ENCODE measurements around the gene THAP5.
"Not testable (repeated sequence)": the region's sequence is repeated elsewhere in the genome, so short reads cannot be mapped to it uniquely, and the experiment has no call there.

Gene THAP5

DNA sequence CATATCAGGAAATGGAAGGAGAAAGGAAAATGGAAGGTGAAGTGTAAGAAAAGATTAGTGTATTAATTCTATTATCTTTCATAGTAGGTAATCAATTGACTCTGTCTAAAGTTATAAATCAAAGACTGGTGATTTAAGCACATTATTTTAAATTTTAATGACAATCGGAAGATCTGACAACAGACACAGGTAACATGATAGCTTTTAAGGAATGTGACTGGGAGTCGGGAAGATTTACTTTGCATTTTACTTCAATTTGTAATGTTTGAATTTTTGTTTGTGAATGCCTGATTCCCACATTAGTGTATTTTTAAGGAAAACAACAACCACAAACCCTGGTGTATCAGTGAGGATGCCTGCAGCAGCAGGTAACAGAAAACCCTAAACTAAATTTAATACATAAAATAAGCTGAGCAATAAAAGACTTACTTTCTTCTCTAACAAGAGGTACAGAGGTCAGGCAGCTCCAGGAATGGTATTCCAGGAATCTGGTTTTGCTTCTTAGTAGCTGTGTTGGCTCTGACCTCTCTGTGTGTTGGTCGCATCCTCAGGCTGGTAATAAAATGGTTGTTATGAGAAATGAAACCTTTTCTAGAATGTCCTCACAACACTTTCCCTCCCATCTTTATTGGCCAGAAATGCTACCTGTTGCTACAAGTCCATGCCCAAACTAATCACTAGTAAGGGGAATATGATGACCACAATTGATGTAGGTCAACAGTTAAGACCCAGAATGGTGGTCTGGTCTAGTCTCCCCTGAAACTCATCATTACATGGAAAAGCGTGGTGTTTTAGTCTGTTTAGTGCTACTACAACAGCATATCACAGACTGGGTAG lies 12.4 kb upstream of the THAP5 start:
- DNase-seq, result no peak

DNA sequence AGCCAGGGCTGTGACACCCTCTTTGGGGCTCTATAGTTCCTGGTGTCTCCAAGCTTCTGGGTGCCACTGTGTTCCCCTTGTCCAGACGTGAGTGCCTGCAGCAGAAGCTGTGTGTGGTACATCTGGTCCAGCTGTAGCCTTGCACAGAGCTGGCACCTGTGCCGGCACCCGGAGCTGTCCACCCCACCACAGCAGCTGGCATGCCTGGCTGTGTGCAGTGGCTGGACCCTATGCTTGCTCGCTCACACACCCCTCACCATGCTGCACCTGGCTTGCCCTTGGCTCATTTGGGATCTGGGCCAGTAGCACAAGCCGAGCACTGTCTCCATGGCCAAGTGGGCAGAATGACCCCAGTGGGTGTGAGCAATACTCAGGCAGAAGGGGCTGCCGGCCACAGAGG lies 10.8 kb upstream of the THAP5 start:
- no peak for DNase-seq

DNA sequence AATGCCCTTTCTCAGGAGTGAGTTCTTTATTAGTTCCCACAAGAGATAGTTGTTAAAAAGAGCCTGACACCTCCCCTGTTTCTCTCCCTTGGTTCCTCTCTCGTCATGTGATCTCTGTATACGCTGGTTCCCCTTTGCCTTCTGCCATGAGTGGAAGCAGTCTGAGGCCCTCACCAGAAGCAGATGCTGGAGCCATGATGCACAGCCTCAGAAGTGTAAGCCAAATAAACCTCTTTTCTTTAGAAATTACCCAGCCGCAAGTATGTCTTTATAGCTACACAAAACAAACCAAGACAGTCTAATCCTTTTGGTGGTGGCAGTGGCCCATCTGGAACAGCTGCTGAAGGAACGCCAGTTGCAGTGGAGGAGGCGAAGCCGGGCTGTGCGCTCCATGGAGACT lies 9.4 kb upstream of the THAP5 start:
- no peak for DNase-seq

- no peak for DNase-seq
Observed at GRCh38 chr7:108576116-108576515, 6.6 kb upstream of the THAP5 start.

DNA sequence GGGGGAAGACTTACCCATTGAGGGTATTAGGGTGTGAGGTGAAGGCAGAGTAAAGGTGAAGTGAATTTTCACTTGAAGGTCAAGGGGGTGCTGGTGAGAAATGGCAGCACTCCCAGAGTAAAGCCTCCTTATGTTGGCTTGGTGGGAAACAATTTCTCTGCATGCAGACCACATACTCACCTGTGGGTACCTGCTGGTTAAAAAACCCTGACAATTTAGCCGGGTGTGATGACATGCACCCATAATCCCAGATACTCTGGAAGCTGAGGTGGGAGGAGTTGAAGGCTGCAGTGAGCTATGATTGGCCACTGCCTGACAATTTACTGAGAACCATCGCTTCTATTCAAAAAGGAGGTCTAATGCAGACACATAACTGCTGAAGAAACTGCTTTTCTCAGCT lies 5.7 kb upstream of the THAP5 start:
- DNase-seq, result no peak

DNA sequence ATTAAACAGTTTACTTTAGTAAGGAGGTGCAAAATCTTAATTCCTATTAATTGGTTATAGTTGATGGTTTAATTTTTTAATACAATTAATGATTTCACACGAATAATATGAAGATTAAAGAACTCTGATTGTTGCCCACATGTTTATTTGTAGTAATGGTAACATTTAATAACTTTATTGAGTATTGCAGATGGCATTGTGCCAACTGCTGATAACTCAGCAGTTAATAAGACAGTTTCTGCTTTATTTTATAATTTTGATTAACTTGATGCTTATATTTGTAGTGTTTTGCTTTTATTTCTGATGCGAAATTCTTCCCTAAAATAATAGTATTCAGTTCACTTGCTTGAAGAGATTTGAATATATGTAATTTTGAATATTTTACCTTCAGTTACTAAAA lies 3.0 kb upstream of the THAP5 start:
- DNase-seq, result no peak

DNA sequence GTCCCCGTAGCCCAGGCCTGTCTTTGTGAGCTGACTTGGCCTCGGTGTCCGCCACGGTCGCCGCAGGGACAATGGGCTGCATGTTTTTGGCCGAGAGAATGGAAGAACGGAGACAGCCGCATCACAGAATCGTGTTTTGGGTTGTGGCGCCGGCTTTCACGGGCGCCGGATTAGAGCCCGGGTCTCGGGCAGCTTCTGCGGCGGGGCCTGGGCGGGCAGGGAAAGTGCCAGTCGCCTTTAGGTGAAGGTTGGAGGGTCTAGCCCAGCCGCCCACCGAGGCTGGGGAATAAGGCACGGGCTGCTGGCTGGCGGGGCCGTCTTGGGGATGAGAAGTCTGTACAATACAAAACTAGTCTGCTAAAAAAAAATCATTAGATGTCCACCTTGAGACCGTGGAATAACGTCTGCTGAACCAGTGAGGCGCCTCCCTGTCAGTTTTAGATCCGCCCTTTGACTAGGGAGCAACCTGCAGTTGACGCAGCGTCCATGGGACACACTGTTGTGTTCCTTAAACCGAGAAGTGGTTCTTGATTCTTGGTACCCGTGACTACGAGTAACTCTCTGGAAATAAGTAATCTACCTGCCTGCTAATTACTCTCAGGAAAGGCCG lies 745 bp upstream of the THAP5 start:
- peak; percentile 15 for DNase-seq

GRCh38 chr7:108568801-108569380 lies 615 bp downstream of the THAP5 start:
- DNase-seq, result no peak

GRCh38 chr7:108565987-108566386 lies 3.5 kb downstream of the THAP5 start:
- no peak for DNase-seq

DNA sequence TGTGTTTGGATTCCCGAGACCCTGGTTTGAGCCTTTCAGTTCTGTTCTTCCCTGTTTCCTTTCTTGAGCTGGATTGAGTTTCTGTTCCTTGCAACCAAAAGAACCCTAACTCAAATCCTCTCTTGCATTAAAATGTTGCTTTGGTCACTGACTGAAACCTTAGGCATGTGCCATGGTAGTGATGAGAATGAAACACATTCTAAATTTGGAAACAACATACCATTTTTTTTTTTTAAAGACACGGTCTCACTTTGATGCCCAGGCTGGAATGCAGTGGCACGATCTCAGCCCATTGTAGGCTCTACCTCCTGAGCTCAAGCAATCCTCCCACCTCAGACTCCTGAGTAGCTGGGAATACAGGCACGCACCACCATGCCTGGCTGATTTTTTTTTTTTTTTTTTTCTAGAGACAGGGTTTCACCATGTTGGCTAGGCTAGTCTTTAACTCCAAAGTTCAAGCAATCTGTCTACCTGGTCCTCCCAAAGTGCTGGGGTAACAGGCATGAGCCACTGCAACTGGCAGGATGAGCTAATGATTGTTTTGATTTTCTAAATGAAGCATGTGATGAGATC lies 8.4 kb downstream of the THAP5 start:
- DNase-seq, result no peak

GRCh38 chr7:108559253-108559652 lies 10.3 kb downstream of the THAP5 start:
- DNase-seq, result no peak

DNA sequence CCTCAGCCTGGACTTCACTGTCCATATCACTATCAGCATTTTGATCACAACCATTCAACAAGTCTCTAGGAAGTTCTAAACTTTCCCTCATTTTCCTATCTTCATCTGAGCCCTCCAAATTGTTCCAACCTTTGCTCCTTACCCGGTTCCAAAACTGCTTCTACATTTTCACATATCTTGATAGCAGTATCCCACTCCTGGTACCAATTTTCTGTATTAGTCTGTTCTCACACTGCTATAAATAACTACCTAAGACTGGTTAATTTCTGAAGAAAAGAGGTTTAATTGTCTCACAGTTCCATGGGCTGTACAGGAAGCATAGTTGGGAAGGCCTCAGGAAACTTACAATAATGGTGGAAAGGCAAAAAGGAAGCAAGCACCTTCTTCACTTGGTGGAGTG lies 11.9 kb downstream of the THAP5 start:
- DNase-seq, result no peak

- DNase-seq, result no peak
Observed at GRCh38 chr7:108557191-108557590, 12.3 kb downstream of the THAP5 start.

DNA sequence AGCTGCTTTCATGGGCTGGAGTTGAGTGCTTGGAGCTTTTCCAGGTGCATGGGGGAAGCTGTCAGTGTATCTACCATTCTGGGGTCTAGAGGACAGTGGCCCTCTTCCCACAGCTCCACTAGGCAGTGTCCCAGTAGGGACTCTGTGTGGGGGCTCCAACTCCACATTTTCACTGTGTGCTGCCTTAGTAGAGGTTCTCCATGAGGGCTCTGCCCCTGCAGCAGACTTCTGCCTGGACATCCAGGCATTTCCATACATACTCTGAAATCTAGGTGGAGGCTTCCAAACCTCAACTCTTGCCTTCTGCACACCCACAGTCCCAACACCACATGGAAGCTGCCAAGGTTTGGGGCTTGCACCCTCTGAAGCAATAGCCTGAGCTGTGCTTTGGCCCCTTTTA lies 12.8 kb downstream of the THAP5 start:
- not testable (repeated sequence) for DNase-seq

DNA sequence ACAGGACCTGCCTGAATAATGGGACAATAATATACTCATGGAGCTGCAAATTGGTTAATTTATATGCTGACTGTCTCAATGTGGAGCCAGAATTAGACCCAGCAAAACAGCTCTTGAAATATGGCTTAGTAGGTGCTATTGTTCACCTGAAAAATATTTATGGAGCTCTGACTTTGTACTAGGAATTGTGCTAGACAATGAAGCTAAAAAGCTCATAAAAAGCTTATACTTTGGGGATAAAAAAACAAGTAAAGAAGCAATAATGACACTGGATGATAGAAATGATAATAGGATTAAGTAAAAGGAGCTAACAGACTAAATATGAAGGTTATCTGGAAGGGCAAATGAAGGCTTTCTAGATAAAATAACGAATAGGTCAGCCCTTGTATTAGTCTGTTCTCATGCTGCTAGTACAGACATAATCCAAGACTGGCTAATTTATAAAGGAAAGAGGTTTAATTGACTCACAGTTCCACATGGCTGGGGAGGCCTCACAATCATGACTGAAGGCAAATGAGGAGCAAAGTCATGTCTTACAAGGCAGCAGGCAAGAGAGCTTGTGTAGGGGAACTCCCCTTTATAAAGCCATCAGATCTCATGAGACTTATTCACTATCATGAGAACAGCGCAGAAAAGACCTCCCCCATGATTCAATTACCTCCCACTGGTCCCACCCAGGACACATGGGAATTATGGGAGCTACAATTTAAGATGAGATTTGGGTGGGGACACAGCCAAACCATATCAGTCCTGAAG lies 21.2 kb downstream of the THAP5 start:
- DNase-seq, result not testable (repeated sequence)

GRCh38 chr7:108541478-108541877 lies 28.0 kb downstream of the THAP5 start:
- no peak for DNase-seq

DNA sequence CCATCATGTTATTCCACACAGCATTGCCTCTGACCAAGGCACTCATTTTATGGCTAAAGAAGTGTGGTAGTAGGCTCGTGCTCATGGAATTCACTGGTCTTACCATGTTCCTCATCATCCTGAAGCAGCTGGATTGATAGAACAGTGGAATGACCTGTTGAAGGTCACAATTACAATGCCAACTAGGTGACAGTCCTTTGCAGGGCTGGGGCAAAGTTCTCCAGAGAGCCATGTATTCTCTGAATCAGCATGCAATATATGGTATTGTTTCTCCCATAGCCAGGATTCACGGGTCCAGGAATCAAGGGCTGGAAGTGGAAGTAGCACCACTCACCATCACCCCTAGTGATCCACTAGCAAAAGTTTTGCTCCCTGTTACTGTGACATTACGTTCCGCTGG lies 30.8 kb downstream of the THAP5 start:
- not testable (repeated sequence) for DNase-seq

GRCh38 chr7:108538236-108538635 lies 31.3 kb downstream of the THAP5 start:
- not testable (repeated sequence) for DNase-seq

DNA sequence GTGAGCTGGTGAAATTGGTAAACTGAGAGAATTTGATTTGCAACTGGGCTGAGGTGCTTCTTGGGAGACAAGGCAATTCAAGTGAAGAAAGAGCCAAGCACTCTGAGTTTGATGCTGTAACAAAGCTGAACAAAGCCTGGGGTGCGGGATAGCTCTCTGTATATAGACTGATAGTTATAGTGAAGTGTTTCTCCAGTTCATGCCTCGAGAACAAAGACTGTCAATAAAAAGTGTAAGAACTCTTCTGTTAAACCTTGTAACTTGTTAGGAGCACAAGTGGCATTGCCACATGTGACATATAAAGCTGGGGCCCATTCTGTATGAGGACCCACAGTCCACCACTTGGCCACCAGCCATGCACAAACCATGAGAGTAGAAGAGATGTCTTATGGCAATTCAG lies 32.3 kb downstream of the THAP5 start:
- DNase-seq, result no peak

DNA sequence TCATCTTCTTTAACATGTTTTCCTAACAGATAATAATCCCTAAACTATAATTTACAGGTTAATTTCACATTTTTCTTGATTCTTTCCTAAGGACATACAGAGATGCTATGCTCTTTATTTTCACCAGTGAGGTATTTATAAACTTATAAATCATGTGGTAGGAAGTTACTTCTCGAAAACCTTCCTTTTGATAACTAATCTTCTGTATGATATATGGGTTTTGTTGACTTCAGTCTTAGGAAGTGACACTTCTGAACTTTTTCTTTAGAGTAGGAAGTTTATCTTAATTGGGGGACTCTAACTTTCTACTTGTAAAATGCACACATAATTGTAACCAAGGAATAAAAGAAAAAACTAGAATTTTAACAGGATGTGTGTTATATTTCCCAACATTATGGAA lies 33.8 kb downstream of the THAP5 start:
- DNase-seq, result no peak

GRCh38 chr7:108535257-108535656 lies 34.2 kb downstream of the THAP5 start:
- DNase-seq, result no peak

DNA sequence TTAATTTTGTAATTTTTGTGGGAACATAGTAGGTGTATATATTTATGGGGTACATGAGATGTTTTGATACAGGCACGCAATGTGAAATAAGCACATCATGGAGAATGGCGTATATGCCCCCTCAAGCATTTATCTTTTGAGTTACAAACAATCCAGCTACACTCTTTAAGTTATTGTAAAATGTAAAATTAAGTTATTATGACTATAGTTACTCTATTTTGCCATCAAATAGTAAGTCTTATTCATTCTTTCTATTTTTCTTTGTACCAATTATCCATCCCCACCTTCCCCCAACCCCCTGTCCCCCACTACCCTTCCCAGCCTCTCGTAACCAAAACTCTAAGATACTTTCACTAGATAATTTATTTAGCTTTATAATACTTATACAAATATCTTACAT lies 35.8 kb downstream of the THAP5 start:
- DNase-seq, result no peak

DNA sequence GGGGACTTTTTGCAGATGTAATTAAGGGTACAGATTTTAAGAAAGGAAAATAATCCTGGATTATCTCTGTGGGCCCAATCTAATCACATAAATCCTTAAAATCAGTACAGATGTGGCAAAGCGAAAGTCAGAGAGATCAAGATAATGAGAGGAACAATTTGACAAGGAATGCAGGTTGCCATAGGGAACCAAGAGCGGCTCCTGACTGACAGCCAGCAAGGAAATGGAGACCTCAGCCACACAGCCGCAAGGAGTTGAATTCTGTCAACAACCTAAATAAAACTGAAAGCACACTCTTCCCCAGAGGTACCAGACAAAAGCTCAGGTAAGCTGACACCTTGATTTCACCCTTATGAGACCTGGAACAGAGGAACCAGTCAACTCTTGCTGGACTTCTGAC lies 40.2 kb downstream of the THAP5 start:
- DNase-seq, result no peak

All from NCI-H345 (cell line).